GM12801 (cell line): Measurements from ENCODE around the gene CBL.

Experiments used
- TF ChIP-seq, protein P1 (sequence below): IDR thresholded peaks from one replicate; pipeline ENCODE4 v1.5.1; 2011; ENCODE audit warnings: control low read depth; ENCODE audit not compliant: insufficient read length; ENCODE audit errors: extremely low read depth

The CBL gene

DNA sequence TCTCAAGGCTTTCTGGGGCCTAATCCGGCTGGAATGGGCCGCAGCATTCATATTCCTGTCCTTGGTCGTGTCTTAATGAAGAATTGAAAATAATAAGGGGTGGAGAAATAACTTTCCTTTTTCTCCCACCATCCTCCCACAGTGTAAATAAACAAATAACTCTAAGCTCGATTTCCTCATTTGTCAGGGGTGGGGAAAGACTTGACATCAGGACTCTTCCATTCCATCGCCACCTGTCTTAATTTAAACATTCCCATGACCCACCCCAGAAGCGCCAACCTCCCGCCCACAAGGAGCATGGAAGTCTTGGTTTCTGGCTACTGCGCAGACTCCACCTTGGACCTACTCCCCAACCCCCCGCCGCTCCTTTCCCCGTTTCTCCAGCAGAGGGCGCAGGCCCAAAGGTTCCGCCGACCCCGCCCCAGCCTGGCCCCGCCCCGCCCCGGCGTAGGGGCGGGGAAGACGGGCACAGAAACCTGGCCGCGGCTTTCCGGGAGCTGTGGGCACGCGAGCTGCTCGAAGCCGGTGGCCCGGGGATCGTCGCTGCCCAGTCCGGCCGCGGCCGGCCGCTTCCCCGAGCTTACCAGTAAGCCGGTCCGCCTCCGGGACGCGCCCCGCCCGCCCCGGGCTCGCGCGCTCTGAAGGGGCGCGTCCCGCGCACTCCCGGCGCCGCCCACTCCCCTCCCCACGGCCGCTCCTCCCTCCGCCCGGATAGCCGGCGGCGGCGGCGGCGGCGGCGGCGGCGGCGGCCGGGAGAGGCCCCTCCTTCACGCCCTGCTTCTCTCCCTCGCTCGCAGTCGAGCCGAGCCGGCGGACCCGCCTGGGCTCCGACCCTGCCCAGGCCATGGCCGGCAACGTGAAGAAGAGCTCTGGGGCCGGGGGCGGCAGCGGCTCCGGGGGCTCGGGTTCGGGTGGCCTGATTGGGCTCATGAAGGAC is at the start of gene CBL:
TSS of gene CBL (plus strand) at position 766 of the 937 bp plus-strand sequence. CDS start at position 845, 79 bp downstream.
- TF ChIP-seq, protein P1, sequence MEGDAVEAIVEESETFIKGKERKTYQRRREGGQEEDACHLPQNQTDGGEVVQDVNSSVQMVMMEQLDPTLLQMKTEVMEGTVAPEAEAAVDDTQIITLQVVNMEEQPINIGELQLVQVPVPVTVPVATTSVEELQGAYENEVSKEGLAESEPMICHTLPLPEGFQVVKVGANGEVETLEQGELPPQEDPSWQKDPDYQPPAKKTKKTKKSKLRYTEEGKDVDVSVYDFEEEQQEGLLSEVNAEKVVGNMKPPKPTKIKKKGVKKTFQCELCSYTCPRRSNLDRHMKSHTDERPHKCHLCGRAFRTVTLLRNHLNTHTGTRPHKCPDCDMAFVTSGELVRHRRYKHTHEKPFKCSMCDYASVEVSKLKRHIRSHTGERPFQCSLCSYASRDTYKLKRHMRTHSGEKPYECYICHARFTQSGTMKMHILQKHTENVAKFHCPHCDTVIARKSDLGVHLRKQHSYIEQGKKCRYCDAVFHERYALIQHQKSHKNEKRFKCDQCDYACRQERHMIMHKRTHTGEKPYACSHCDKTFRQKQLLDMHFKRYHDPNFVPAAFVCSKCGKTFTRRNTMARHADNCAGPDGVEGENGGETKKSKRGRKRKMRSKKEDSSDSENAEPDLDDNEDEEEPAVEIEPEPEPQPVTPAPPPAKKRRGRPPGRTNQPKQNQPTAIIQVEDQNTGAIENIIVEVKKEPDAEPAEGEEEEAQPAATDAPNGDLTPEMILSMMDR: no peak

DNA sequence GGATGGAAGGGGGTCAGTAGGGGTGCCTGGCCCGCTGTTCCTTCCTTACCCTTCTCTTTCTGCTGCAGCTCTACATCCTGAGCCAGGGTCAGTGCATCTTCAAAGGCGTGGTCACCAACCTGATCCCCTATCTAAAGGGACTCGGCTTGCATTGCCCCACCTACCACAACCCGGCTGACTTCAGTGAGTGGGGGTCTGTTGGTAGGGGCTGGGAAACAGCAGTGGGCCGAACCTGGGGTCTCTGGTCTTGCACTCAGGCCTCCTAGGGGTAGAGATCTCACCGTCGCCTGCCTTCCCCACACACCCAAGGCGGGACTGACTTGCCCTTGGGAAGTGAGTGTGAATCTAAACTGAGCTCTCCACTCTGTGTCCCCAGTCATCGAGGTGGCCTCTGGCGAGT is 49.6 kb upstream of the CBL start:
- TF ChIP-seq, protein P1: no peak

DNA sequence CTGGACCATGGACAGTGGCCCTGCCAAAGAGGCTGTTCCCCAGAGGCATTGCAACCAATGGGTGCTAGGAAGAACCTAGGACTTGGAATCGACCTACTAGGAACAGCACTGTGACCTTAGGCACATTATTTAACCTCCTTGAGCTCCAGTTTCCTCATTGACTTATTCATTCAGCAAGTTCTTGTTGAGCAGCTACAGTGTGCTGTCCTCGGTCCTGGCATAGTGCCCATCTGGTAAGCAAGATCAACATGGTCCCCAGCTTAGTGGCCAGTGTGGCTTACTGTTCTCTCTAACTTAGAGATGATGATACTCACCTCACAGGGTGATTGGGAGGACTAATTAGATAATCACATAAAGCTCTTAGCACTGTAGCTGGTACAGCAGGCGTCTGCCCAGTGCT is 49.1 kb upstream of the CBL start:
- TF ChIP-seq, protein P1: no peak

DNA sequence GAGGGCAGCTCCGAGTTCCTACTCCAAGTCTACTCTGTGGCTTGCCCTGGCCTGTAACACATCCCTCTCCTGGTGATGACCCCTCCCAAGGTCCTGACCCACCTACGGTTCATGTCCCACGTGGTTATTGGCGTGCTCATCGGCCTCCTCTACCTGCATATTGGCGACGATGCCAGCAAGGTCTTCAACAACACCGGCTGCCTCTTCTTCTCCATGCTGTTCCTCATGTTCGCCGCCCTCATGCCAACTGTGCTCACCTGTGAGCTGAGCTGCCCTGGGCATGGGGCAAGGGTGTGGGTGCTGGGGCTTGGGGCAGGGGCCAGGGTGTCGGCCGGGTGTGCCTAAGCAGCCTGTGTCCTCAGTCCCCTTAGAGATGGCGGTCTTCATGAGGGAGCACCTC is 47.7 kb upstream of the CBL start:
- TF ChIP-seq, protein P1: no peak

- TF ChIP-seq, protein P1: no peak
Observed at GRCh38 chr11:119160151-119160550, 46.0 kb upstream of the CBL start.

DNA sequence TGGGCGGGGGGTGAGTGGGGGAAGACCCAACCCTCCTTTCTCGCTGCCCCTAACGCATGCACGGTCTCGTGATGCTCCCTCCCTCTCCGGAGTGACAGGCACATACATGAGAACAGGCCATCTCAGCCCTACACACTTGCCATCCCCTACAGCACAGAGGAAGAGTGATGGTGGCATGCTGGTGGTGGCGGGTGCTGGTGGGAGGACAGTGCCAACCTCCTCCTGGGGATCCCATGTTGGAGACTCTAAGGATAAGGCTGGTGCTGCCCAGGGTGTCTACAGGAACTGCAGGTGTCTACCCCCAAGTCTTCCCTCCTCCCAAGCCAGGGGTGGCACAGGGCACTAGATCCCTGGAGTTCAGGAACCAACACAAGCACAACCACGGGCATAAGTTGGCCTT is 44.3 kb upstream of the CBL start:
- TF ChIP-seq, protein P1: no peak

- TF ChIP-seq, protein P1: no peak
Observed at GRCh38 chr11:119166368-119167076, 39.6 kb upstream of the CBL start.
